HUDEP-2 (cell line): ENCODE measurements around the gene SERPINB6.
"Not testable (repeated sequence)": the region's sequence is repeated elsewhere in the genome, so short reads cannot be mapped to it uniquely, and the experiment has no call there.

Experiments
- DNase-seq, 76 experiments: peaks; one replicate each; lab custom pipeline; 2025; ENCODE audit not compliant: unreplicated experiment in 76 of 76; lab: John Stamatoyannopoulos, UW

Gene SERPINB6

GRCh38 chr6:2978923-2979322 is 7.6 kb upstream of the SERPINB6 start:
- DNase-seq = no peak

- DNase-seq = no peak
Observed at GRCh38 chr6:2977799-2978590, 6.6 kb upstream of the SERPINB6 start.

- DNase-seq = no peak
Observed at GRCh38 chr6:2977290-2977689, 5.9 kb upstream of the SERPINB6 start.

GRCh38 chr6:2976571-2977085 is 5.3 kb upstream of the SERPINB6 start:
- DNase-seq = no peak

GRCh38 chr6:2976060-2976459 is 4.7 kb upstream of the SERPINB6 start:
- no peak for DNase-seq

GRCh38 chr6:2973676-2974075 is 2.3 kb upstream of the SERPINB6 start:
- peak in 4 of 76 experiments; percentile 10 to 32 (median 12) for DNase-seq

- not testable (repeated sequence) for DNase-seq
Observed at GRCh38 chr6:2973180-2973579, 1.8 kb upstream of the SERPINB6 start.

GRCh38 chr6:2972685-2973084 is 1.3 kb upstream of the SERPINB6 start:
- not testable (repeated sequence) for DNase-seq

GRCh38 chr6:2972219-2972487 is 786 bp upstream of the SERPINB6 start:
- DNase-seq = not testable (repeated sequence)

- DNase-seq = peak in 1 of 76 experiments; percentile 16
Observed at GRCh38 chr6:2970753-2971419, 481 bp downstream of the SERPINB6 start.

- DNase-seq = no peak
Observed at GRCh38 chr6:2970034-2970685, 1.2 kb downstream of the SERPINB6 start.

GRCh38 chr6:2969549-2969948 is 1.8 kb downstream of the SERPINB6 start:
- no peak for DNase-seq

- no peak for DNase-seq
Observed at GRCh38 chr6:2968600-2969135, 2.7 kb downstream of the SERPINB6 start.

GRCh38 chr6:2967936-2968335 is 3.4 kb downstream of the SERPINB6 start:
- no peak for DNase-seq

GRCh38 chr6:2966347-2966746 is 5.0 kb downstream of the SERPINB6 start:
- no peak for DNase-seq

GRCh38 chr6:2964793-2965505 is 6.4 kb downstream of the SERPINB6 start:
- no peak for DNase-seq

GRCh38 chr6:2963756-2964155 is 7.6 kb downstream of the SERPINB6 start:
- DNase-seq = no peak

GRCh38 chr6:2962636-2963035 is 8.7 kb downstream of the SERPINB6 start:
- DNase-seq = no peak

GRCh38 chr6:2962004-2962403 is 9.4 kb downstream of the SERPINB6 start:
- DNase-seq = no peak

- DNase-seq = no peak
Observed at GRCh38 chr6:2961506-2961905, 9.9 kb downstream of the SERPINB6 start.

GRCh38 chr6:2960935-2961334 is 10.4 kb downstream of the SERPINB6 start:
- DNase-seq = no peak
